Dermis blood vessel endothelial cell (primary cell): ENCODE measurements around the gene NEU4. TPM values are rescaled to one million over a fixed set of nuclear protein-coding genes. Genes with fewer than 3 reads are reported as not detected.
A peak's percentile ranks its signal among the peaks of the same experiment; 100 is the strongest.
"Not testable (repeated sequence)": the region's sequence is repeated elsewhere in the genome, so short reads cannot be mapped to it uniquely, and the experiment has no call there.

Experiments
- DNase-seq: peaks from one replicate; pipeline ENCODE4 v3.0.0; 2010
- total RNA-seq: library from RNA; depleted of rRNA; stranded (reverse); fragments of >200 nt; gene quantifications from 2 replicates; pipeline ENCODE4 v1.2.3, GENCODE V29; 2014

The NEU4 gene
- total RNA-seq, 1 donor from 2014 or later = not detected

DNA sequence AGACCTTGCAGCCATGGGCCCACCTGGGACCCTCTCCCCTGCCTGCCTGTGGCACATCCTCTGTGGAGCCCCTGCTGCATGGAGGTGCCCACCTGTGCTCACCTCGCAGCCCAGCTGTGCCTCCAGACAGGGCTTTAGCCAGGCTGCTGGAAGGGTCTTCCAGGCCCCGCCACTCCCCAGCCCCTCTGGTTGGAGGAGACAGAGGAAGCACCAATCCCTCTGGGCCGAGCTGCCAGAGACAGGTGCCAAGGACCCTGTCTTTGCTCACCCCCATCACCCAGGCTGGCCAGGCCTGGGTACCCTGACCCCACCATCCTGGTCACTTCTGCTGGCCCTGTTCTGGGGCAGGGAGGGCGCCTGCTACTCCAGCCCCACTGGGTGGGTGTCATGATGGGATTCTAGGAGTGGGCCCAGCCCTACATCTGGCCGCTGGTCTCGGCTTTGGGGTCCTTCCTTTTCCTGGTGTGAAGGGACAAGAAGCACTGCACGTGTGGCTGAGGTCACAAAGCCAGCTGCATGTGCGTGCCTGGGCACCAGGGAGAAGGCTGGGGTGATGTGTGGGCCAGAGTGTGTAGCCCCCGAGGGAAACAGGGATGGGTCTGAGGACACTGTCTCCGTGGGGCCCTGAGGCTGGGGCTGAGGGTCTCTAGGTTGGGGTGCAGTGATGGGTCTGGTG is 9.3 kb upstream of the NEU4 start:
- no peak for DNase-seq

- DNase-seq = not testable (repeated sequence)
Measured at GRCh38 chr2:241800198-241800903, 8.6 kb upstream of the NEU4 start.

DNA sequence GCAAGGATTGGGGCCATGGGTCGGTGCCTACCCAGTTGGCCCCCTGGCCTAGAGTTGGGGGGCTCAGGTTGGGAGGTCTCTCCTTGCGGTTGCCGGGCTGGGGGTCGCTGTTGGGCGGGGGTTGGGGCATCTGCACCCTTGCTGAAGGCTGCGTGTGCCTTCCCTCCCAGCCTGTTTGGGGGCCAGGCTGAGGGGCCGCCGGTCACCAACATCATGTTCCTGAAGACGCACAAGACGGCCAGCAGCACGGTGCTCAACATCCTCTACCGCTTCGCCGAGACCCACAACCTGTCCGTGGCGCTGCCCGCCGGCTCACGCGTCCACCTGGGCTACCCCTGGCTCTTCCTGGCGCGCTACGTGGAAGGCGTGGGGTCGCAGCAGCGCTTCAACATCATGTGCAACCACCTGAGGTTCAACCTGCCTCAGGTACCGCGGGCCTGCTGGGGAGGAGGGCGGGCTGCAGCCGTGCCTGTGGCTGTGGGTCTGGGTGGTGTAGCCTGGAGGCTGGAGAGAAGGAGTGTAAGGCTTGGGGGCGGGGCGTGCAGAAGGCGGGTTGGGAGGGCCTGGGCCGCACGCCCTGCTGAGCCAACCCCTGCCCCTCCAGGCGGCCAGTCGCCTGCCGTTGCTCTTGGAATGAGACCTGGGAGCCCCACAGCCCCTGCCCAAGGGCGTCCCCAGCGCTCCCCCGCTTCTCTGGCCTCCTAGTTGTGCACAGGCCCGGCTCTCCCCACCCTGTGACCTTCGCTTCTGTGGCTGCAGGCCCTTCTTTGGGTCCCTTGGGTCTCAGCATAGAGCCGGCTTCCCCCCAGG is 7.2 kb upstream of the NEU4 start:
- no peak for DNase-seq

- DNase-seq = no peak
Measured at GRCh38 chr2:241802421-241803318, 6.3 kb upstream of the NEU4 start.

DNA sequence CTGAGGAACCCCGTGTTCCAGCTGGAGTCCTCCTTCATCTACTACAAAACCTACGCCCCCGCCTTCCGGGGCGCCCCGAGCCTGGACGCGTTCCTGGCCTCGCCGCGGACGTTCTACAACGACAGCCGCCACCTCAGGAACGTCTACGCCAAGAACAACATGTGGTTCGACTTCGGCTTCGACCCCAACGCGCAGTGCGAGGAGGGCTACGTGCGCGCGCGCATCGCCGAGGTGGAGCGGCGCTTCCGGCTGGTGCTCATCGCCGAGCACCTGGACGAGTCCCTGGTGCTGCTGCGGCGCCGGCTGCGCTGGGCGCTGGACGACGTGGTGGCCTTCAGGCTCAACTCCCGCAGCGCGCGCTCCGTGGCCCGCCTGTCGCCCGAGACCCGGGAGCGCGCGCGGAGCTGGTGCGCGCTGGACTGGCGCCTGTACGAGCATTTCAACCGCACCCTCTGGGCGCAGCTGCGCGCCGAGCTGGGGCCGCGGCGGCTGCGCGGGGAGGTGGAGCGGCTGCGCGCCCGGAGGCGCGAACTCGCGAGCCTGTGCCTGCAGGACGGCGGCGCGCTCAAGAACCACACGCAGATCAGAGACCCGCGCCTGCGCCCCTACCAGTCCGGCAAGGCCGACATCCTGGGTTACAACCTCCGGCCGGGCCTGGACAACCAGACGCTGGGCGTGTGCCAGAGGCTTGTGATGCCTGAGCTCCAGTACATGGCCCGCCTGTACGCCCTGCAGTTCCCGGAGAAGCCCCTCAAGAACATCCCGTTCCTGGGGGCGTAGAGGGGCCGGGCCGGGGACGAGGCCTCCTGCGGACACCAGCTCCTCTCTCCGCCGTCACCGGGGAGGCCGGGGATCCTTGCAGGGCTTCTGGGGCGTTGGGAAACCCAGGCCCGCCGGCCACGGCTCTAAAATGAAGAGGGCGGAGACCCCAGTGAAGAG is 5.3 kb upstream of the NEU4 start:
- peak; percentile 38 for DNase-seq

DNA sequence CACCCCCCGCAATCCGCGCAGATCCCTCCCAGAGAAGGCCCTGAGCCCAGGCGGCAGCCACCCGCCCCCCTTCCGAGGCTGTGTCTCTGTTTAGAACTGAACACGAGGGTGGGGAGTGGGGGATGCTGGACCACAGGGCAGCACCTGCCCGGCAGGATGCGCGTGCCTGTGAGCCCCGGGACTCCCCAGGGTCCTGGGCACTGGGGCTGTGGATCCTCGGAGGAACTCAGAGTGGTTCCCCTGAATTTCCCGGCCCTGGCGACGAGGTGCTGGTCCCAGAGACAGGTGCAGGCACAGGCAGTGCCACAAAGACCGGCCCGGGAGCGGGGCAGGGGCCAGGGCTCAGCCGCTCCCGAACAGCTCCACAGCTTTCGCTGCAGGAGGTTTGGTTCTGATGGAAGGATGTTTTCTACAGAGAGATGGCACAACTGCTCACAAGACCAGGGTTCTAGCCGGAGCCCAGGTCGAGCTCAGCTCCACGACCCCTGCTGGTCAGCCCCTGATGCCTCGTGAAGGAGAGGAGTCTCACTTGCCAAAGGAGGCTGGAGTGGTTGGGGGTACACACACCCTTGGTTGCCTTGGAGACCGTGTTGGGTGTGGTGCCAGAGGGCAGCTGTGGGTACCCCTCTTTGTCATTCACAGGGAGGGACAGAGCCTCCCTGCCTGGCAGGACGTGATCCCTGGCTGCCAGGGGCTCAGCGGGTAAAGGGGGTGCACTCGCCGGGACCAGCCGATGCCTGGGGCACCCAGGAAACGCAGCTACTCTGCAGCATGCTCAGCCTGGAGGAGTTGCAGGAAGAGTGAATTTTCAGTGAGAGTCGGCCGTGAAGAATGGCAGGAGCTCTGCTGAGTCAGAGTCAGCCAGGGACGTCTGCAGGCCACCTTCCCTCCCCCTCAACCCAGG is 4.4 kb upstream of the NEU4 start:
- no peak for DNase-seq

DNA sequence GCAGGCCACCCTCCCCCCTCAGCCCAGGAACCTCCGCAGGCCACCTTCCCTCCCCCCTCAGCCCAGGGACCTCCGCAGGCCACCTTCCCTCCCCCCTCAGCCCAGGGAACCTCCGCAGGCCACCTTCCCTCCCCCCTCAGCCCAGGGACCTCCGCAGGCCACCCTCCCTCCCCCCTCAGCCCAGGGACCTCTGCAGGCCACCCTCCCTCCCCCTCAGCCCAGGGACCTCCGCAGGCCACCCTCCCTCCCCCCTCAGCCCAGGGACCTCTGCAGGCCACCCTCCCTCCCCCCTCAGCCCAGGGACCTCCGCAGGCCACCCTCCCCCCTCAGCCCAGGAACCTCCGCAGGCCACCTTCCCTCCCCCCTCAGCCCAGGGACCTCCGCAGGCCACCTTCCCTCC is 2.8 kb upstream of the NEU4 start:
- not testable (repeated sequence) for DNase-seq

DNA sequence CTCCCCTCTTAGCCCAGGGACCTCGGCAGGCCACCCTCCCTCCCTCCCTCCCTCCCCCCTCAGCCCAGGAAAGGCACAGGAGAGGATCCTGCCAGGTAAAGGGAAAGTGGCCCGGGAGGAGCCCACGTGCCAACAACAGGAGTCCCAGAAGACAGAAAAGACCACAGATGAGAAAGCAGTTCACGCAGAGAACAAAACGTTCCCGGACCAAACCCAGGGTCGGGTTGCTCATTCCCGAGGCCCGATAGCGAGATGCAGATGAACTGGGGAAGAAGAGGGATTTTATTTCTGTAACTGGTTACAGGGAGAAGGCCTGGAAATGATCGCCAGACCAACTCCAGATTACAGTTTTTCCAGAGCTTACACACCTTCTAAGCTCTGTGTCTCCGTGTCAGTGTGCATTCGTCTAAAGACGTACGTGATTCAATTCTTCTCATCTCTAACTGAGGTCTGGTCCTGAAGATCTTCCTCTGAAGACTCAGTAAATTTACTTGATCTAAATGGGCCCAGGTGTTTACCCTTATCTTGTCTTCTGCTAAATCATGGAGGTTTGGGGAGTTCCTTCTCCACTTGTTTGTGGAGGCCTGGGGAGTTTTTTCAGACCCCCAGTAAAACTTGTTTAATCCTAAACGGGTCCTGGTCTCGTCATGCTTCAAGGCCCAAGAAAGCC is 807 bp upstream of the NEU4 start:
- DNase-seq = no peak

DNA sequence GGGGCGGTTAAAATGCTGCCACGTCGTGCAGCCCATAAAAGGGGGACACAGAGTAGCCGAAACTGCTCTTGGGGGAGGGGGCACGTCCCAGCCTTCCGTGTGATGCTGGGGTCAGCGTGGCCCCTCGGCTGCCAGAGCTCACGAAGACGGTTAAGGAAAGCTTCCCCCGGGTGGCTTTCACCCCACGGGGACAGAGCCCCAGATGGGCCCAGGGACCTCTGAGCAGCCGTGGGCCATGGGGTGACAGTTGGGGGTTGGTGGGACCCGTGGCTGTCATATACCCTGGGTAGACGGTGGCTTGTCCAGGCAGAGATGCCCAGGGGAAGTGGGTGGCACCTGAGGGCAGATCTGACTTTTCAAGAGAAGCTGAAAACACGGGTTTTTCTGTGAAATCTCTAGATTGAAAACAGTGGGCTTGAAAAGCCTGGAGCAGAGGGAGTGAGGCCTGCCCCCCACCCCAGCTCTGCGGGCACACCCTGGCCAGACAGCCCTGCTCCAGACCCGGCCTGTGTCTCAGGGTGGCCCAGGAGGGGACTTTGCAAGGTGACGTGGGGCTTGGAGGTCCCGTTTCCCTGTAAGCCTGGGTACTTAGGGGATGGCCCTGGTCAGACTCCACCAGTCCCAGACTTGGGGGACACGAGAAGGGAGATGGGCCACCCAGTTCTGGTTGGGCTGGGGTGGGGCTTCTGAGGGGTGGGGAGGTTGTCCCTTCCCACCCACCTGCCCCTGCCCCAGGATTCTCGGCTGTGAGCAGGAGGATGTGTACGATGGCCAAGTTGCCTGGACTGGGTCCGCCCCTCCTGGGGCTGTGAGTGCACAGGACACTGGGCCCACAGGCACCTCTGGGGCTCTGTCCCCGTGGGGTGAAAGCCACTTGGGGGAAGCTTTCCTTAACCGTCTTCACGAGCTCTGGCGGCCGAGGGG is 652 bp downstream of the NEU4 start:
- DNase-seq = no peak

DNA sequence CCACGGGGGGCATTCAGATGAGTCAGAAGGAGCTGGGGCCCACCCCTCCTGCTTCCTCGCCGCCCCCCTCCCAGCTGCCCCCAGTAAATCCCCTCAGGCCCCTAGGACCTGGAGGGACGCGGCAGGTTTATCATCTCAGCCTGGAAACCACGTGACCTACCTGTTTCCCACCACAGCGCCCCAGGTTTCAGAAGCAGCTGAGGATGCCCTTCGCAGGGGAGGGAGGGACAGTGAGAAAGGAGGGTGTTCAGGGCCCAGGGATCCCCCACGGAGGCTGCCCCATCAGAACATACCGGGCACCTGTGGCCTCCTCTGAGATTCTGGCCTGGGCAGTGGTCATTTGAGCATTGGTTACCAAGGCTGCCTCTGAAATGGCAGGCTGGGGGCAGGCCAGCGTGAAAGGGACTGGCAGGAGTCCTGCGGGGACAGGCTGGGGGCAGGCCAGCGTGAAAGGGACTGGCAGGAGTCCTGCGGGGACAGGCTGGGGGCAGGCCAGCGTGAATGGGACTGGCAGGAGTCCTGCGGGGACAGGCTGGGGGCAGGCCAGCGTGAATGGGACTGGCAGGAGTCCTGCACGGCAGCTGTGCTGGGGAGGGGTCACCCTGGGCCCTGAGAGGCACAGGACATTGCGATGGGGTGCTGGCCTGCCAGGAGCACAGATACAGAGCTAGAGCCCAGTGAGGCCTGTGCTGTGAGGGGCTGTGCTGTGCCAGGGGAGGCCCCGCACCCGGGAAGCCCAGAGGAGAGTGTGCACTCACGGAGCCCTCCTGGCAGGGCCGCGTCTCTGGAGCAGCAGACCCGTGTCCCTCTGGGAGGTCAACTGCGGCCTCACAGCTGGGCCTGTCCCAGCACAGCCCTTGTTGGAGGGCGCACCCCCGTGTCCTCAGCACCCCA is 1.6 kb downstream of the NEU4 start:
- DNase-seq = no peak

DNA sequence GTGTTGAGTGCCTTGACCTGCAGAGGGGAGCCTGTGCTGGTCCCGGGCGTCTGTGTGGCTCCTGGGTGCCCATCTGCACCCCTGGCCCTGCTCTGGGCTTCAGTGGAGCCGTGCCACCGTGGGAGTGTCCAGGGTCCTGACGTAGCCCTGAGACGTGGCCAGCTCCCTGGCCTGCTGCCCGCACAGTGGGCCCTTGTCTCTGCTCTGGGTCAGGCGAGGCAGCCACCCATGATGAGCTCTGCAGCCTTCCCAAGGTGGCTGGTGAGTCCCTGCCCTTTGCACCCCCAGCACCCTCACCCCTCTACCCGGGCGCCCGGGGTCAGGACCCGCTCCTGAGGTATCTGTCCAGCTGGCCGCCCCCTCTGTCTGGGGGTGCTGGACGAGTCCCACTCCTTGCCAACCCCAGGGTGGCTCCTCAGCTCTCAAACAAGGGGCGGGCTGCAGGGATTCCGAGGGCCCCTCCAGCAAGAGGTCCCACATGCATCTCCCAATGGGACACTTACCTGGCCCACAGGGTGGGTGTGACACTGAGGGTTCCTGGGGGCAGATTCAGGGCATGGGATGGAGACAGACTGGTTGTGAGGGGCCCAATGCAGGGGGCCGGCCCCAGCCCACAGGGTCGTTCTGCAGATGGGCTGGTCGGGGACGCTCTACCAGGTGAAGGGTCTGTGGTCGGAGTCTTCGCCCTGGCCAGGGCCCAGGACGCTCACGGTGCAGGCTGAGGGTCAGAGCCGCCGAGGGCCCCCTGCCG is 2.4 kb downstream of the NEU4 start:
- no peak for DNase-seq

GRCh38 chr2:241811952-241812729 is 3.1 kb downstream of the NEU4 start:
- DNase-seq = no peak

- no peak for DNase-seq
Measured at GRCh38 chr2:241812730-241813643, 4.0 kb downstream of the NEU4 start.

GRCh38 chr2:241813644-241814392 is 4.8 kb downstream of the NEU4 start:
- no peak for DNase-seq
